ENCODE data around the gene LAMTOR4.
"Not testable (repeated sequence)": the region's sequence is repeated elsewhere in the genome, so short reads cannot be mapped to it uniquely, and the experiment has no call there.

The LAMTOR4 gene

DNA sequence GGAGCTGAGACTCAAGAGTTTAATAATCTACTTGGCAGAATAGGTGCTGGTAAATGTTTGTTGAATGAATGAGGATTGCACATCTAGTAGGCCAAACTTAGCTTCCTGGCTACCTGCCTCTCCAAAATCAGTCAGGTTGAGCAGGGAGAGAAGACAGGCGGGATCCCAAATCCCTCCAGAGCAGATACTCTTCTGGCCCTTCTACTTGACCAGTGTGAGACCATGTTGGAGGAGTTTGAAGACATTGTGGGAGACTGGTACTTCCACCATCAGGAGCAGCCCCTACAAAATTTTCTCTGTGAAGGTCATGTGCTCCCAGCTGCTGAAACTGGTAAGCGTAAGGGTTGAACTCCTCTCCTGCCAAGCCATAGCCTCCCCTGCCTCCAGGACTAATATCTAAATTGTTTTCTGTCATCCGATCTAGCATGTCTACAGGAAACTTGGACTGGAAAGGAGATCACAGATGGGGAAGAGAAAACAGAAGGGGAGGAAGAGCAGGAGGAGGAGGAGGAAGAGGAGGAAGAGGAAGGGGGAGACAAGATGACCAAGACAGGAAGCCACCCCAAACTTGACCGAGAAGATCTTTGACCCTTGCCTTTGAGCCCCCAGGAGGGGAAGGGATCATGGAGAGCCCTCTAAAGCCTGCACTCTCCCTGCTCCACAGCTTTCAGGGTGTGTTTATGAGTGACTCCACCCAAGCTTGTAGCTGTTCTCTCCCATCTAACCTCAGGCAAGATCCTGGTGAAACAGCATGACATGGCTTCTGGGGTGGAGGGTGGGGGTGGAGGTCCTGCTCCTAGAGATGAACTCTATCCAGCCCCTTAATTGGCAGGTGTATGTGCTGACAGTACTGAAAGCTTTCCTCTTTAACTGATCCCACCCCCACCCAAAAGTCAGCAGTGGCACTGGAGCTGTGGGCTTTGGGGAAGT lies 24.2 kb upstream of the LAMTOR4 start:
- Histone ChIP-seq H3K9me3 (ENCODE audit: insufficient read depth, low read length) (no peaks in the 10 kb centered on the region), H3K4me3 (ENCODE audit: insufficient read length, low read depth) (no peak overlapping the region), H3K9ac (ENCODE audit: insufficient read length, low read depth) (no peak overlapping the region)

GRCh38 chr7:100126239-100126930 lies 22.3 kb upstream of the LAMTOR4 start:
- Histone ChIP-seq H3K9me3 (ENCODE audit: insufficient read depth, low read length) (no peaks in the 10 kb centered on the region), H3K36me3 (ENCODE audit: insufficient read depth, insufficient read length, low read length) (peaks cover 19% of the 10 kb centered on the region), H3K9ac (ENCODE audit: insufficient read length, low read depth) (peak overlapping the region; percentile 95), H3K27me3 (ENCODE audit: insufficient read depth, insufficient read length) (peaks cover 20% of the 10 kb centered on the region), H3K4me3 (ENCODE audit: insufficient read length, low read depth) (peak overlapping the region; percentile 82), H3K4me1 (ENCODE audit: insufficient read depth, insufficient read length) (peaks cover 7% of the 10 kb centered on the region)
- no peak for TF ChIP-seq ZNF274 (IDR thresholded peaks at IDR 0.05; ENCODE audit: low read depth, low read length)
- TF ChIP-seq YY1 (IDR thresholded peaks at IDR 0.05; ENCODE audit: insufficient read depth, insufficient read length) = no peak
- no peak for TF ChIP-seq SUZ12 (IDR thresholded peaks at IDR 0.05; ENCODE audit: extremely low read depth, insufficient read depth, insufficient read length)
- DNase-seq (ENCODE audit: low read depth, low spot score) = no peak

More for the DNA sequence above, 24.2 kb upstream of the LAMTOR4 start:
- peaks cover 20% of the 10 kb centered on the region for H3K27me3 ChIP-seq (ENCODE audit: insufficient read depth, insufficient read length)
- TF ChIP-seq SUZ12 (IDR thresholded peaks at IDR 0.05; ENCODE audit: extremely low read depth, insufficient read depth, insufficient read length) (no peak), ZNF274 (IDR thresholded peaks at IDR 0.05; ENCODE audit: low read depth, low read length) (no peak), YY1 (IDR thresholded peaks at IDR 0.05; ENCODE audit: insufficient read depth, insufficient read length) (no peak)
- H3K4me1 ChIP-seq (ENCODE audit: insufficient read depth, insufficient read length) = peaks cover 7% of the 10 kb centered on the region
- DNase-seq (ENCODE audit: low read depth, low spot score) = no peak
- peaks cover 19% of the 10 kb centered on the region for H3K36me3 ChIP-seq (ENCODE audit: insufficient read depth, insufficient read length, low read length)

DNA sequence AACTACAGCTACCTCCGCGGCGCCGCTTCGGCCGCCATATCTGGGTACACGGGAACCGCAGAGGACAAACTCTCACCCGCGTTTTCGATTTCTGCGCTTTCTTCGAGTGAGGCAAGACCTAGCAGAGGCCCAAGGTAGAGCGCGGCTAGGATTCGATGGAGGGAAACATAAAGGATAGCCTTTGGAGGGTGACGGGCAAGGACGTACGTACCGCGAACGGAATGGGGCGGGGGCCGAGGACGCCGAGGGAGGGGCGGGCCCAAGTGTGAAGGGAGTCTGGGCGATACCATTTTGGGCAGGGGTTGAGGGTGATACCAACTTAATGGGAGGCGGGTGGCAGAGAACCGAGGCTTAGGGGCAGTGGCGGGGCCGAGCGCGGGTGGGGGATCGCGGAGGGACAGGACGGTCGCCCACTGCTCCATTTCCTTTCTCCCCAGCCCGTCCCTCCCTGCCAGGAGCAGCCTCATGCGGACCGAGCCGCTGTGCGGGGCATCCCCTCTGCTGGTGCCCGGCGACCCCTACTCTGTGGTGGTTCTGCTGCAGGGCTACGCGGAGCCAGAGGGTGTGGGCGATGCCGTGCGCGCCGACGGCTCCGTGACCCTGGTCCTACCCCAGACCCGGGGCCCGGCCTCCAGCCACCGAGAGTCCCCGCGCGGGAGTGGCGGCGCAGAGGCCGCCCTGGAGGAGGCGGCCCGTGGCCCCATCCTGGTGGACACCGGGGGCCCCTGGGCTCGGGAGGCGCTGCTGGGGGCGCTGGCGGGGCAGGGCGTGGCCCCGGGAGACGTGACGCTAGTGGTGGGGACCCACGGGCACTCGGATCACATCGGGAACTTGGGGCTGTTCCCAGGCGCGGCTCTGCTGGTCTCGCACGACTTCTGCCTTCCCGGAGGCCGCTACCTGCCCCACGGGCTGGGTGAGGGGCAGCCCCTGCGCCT lies 21.5 kb upstream of the LAMTOR4 start, which contains the start of gene MBLAC1:
TSS of gene MBLAC1 (plus strand) at position 37 of the 935 bp plus-strand sequence. CDS start at position 466, 429 bp downstream.
- peaks cover 17% of the 10 kb centered on the region for H3K36me3 ChIP-seq (ENCODE audit: insufficient read depth, insufficient read length, low read length)
- H3K27me3 ChIP-seq (ENCODE audit: insufficient read depth, insufficient read length) = peaks cover 20% of the 10 kb centered on the region
- peaks cover 7% of the 10 kb centered on the region for H3K4me1 ChIP-seq (ENCODE audit: insufficient read depth, insufficient read length)
- peak; percentile 90 for DNase-seq (ENCODE audit: low read depth, low spot score)
- no peaks in the 10 kb centered on the region for H3K9me3 ChIP-seq (ENCODE audit: insufficient read depth, low read length)
- no peak for TF ChIP-seq SUZ12 (IDR thresholded peaks at IDR 0.05; ENCODE audit: extremely low read depth, insufficient read depth, insufficient read length)
- no peak for TF ChIP-seq YY1 (IDR thresholded peaks at IDR 0.05; ENCODE audit: insufficient read depth, insufficient read length)
- no peak for TF ChIP-seq ZNF274 (IDR thresholded peaks at IDR 0.05; ENCODE audit: low read depth, low read length)
- H3K4me3 ChIP-seq (ENCODE audit: insufficient read length, low read depth) = peak within 1 kb of the TSS; percentile 82
- peak within 1 kb of the TSS; percentile 95 for H3K9ac ChIP-seq (ENCODE audit: insufficient read length, low read depth)

DNA sequence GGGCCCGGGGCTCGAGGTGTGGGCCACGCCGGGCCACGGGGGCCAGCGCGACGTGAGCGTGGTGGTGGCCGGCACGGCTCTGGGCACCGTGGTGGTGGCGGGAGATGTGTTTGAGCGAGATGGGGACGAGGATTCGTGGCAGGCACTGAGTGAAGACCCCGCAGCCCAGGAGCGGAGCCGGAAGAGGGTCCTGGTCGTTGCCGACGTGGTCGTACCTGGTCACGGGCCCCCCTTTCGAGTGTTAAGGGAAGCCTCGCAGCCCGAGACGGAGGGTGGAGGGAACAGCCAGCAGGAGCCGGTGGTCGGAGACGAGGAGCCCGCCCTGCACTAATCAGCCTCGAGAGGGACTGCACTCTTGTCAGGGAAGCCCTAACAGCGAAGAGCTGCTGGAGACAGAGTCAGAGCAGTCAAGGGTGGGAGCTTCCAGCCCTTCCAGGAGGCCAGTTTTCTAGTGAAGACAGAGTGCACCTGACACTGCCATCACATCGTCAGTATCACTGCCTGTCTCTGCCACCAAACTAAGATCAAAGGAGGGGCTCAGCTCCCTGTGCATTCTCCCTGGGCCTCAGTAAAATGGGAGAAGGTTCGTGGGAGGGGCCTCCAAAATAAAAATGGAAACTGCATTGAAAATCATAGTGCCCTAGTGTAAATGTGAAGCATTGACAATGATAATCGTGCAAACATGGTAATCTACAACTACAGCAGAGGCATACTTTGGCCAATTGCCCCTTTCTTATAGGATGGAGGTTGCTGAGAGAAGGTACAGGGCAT lies 20.7 kb upstream of the LAMTOR4 start:
- DNase-seq (ENCODE audit: low read depth, low spot score) = no peak
- no peaks in the 10 kb centered on the region for H3K9me3 ChIP-seq (ENCODE audit: insufficient read depth, low read length)

DNA sequence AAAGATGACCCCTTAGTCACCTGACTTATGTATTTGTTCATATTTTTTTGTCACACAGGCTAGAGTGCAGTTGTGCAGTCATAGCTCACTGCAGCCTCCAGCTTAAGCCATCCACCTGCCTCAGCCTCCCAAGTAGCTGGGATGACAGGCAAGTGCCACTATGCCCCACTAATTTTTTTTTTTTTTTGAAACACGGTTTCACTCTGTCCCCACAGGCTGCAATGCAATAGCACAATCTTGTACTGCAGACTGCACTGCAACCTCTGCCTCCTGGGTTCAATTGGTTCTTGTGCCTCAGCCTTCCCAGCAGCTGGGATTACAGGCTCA lies 20.1 kb upstream of the LAMTOR4 start:
- Histone ChIP-seq H3K4me3 (ENCODE audit: insufficient read length, low read depth) (no peak overlapping the region), H3K9me3 (ENCODE audit: insufficient read depth, low read length) (no peaks in the 10 kb centered on the region), H3K9ac (ENCODE audit: insufficient read length, low read depth) (no peak overlapping the region), H3K4me1 (ENCODE audit: insufficient read depth, insufficient read length) (peaks cover 7% of the 10 kb centered on the region), H3K27me3 (ENCODE audit: insufficient read depth, insufficient read length) (peaks cover 20% of the 10 kb centered on the region), H3K36me3 (ENCODE audit: insufficient read depth, insufficient read length, low read length) (peaks cover 10% of the 10 kb centered on the region)
- TF ChIP-seq YY1 (IDR thresholded peaks at IDR 0.05; ENCODE audit: insufficient read depth, insufficient read length) = no peak
- TF ChIP-seq ZNF274 (IDR thresholded peaks at IDR 0.05; ENCODE audit: low read depth, low read length) = no peak
- TF ChIP-seq SUZ12 (IDR thresholded peaks at IDR 0.05; ENCODE audit: extremely low read depth, insufficient read depth, insufficient read length) = no peak
- no peak for DNase-seq (ENCODE audit: low read depth, low spot score)

More for the DNA sequence above, 20.7 kb upstream of the LAMTOR4 start:
- peak overlapping the region; percentile 90 for H3K9ac ChIP-seq (ENCODE audit: insufficient read length, low read depth)
- peaks cover 20% of the 10 kb centered on the region for H3K27me3 ChIP-seq (ENCODE audit: insufficient read depth, insufficient read length)
- H3K36me3 ChIP-seq (ENCODE audit: insufficient read depth, insufficient read length, low read length) = peaks cover 10% of the 10 kb centered on the region
- H3K4me1 ChIP-seq (ENCODE audit: insufficient read depth, insufficient read length) = peaks cover 7% of the 10 kb centered on the region
- TF ChIP-seq ZNF274 (IDR thresholded peaks at IDR 0.05; ENCODE audit: low read depth, low read length) (no peak), SUZ12 (IDR thresholded peaks at IDR 0.05; ENCODE audit: extremely low read depth, insufficient read depth, insufficient read length) (no peak), YY1 (IDR thresholded peaks at IDR 0.05; ENCODE audit: insufficient read depth, insufficient read length) (no peak)
- H3K4me3 ChIP-seq (ENCODE audit: insufficient read length, low read depth) = peak overlapping the region; percentile 82

- not testable (repeated sequence) for H3K4me3 ChIP-seq (ENCODE audit: insufficient read length, low read depth); DNase-seq (ENCODE audit: low read depth, low spot score); H3K36me3 ChIP-seq (ENCODE audit: insufficient read depth, insufficient read length, low read length); H3K9me3 ChIP-seq (ENCODE audit: insufficient read depth, low read length); H3K9ac ChIP-seq (ENCODE audit: insufficient read length, low read depth); H3K4me1 ChIP-seq (ENCODE audit: insufficient read depth, insufficient read length)
- H3K27me3 ChIP-seq (ENCODE audit: insufficient read depth, insufficient read length) = peaks cover 20% of the 10 kb centered on the region
Measured at GRCh38 chr7:100130220-100130607, 18.5 kb upstream of the LAMTOR4 start.
